ENCODE data around the gene DNAJA1.
"Not testable (repeated sequence)": the region's sequence is repeated elsewhere in the genome, so short reads cannot be mapped to it uniquely, and the experiment has no call there.

The DNAJA1 gene

DNA sequence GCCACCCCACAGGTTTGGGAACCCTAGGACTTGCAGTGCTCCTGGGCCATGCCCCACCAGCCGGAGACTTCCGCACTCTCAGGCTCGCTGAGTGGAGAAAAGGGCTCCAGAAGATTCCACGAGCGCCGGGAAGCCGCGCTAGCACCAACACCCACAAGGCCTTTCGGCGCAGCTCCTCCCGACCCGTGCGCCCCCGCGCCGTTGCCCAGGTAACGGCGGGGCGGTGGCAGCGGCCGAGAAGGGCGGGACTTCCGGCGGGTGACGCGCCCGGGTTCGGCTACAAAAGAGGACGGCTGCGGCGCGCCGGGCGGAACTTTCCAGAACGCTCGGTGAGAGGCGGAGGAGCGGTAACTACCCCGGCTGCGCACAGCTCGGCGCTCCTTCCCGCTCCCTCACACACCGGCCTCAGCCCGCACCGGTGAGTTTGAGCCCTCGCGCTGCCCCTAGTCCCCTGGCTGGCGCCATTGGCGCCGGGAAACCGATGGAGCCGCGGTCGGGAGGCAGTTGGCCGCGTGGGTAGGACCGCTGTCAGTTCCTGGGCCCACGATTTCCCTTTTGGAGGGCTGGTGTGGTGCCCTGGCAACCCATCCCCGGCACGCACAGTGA, at the start of gene DNAJA1:
Gene DNAJA1 (plus strand): TSS at position 308 of the 606 bp plus-strand sequence. CDS start 1,212 bp downstream, outside the sequence.
- peak; percentile 95 for DNase-seq

DNA sequence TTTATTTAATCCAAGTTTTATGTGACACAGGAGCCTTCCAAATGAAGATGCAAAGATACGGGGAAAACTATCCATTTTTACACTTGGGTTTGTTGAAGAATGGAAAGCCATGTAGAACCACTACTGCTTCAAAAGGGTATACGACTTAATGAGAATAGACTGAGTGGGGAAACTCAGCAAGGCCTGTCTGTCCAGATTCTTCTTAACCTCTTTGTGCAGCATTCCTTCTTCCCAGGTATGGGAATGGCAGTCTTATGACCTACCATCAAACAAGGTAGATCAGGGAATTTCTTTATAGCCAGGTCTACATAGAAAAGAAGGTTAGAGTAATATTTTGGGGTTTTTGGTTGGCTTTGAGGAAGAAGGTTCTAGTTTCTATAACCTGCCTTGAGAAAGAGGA, 47.0 kb upstream of the DNAJA1 start:
- no peak for DNase-seq

DNA sequence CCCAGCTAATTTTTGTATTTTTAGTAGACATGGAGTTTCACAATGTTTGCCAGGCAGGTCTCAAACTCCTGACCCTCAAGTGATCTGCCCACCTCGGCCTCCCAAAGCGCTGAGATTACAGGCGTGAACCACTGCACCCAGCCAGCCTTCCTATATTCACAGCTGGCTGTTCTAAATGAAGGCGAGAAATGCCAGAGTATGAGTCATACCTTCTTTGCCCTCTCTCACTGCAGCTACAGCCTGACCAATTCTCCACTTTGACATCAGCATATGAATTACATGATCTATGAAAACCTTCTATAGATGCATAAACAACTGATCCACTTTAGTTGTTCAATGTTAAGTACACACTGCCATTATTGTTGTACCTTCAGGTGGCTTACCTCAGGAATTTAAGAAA, 38.1 kb upstream of the DNAJA1 start:
- no peak for DNase-seq

DNA sequence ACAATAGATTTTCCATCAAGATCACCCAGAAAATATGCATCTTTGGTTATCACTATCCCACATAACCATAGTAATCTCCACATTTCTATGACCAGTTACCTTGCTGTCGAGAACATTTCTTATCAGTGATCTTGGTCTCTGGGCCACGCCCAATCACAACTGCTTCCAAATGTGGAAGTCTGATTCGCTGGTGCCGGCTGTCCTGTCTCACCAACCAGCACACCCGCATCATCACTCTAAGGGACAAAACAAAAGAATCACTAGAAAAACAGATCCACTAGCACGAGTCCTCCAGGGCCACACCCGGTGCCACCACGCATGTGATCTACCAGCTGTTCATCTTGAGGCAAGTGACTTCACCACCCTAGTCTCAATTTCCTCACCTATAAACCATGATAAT, 35.4 kb upstream of the DNAJA1 start:
- DNase-seq, result no peak

DNA sequence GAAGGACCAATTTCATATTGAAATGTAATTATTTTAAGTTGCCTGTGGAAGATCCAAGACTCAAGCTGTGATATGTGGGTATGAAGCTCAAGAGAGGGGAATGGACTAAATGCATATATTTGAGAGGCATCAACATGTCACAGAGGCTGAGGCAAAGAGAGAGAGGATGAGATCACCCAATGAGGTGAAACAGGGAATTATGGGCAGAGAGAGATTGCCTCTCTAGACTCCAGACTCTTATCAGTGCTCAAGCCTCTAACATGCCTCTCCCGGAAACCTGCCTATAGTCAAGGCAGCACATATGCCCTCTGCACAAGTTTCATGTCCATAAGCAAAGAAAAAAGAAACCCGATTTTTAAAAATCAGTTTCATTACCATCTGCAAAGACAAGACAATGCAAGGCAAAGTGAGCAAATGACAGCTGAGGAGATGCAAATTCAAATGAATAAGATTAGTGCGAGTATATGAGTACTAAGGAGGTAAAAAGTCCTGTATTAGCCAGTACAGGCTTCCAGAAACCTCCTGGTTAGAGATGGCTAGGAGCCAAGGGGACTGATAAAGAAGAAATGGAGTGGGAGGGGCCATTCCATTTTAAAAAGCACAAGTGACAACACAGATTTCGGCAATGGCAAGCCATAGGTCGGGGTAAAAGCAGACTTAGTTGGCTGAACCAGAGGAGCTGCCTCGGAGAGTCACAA, 33.0 kb upstream of the DNAJA1 start:
- DNase-seq, result no peak

DNA sequence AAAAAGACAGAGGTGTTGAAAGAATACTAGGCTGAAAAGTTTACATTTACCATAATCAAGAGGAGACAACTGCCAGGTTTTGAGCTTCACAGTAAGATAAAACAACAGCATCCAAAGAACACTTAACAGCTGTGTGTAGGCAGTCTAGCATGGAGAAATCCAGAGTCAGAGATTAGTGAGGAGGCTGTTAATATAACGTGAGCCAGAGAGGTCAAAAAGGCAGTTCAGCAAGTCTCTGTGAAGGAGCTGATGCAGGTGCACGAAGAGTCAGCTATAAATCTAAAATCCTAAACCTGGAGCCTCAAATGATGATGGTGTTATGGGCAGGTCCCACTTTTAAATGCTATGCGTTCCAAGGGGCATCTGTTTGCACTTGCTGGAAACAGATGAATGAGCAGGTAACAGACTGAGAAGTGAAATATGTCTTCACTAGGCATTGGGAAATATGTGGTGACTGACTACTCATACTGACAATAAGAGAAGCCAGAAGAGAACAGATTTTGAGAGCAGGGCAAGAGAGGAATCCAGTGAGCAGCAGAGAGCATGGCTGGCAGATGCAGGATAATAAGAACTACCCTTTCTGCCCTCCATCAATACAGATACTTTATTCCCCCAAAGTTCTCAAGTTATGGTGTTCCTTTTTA, 32.4 kb upstream of the DNAJA1 start:
- DNase-seq, result no peak

DNA sequence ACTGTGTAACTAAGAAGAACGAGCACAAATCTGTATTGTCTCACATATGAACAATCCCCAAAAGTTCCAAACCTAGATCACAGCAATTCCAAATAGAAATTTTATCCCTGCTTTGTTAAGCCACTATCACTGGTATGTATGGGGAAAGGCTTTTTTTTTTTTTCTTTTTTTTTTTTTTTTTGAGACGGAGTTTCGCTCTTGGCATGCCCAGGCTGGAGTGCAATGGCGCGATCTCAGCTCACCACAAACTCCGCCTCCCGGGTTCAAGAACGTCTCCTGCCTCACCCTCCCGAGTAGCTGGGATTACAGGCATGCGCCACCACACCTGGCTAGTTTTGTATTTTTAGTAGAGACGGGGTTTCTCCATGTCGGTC, 24.4 kb upstream of the DNAJA1 start:
- DNase-seq, result peak; percentile 20

DNA sequence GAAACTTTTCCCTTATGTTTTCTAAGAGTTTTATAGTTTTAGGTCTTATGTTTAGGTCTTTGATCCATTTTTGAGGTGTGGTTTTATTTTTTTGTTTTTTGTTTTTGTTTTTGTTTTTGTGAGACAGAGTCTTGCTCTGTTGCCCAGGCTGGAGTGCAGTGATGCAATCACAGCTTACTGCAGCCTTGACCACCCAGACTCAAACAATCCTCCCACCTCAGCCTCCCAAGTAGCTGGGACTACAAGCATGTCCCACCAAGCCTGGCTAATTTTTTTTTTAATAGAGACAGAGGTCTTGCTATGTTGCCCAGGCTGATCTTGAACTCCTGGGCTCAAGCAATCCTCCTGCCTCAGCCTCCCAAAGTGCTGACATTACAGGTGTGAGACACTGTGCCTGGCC, 19.7 kb upstream of the DNAJA1 start:
- not testable (repeated sequence) for DNase-seq

DNA sequence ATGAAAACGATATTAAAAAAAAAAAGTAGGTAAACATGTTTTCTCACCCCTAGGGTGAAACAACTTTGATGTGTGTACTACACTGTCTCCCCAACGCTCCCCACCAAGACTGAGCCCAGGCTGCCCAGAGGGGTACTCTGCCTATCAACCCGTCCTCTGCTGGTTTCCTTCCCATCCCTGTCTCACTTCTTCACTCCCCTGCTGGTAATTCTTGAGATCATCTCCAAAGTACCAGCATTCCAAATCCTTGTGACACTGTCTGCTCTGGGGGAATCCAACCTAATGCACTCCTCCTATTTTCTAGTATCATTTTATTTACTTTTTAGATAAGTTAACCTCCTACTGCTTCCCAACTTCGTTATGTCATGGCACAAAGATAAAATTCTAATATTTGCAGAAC, 17.3 kb upstream of the DNAJA1 start:
- DNase-seq, result no peak

DNA sequence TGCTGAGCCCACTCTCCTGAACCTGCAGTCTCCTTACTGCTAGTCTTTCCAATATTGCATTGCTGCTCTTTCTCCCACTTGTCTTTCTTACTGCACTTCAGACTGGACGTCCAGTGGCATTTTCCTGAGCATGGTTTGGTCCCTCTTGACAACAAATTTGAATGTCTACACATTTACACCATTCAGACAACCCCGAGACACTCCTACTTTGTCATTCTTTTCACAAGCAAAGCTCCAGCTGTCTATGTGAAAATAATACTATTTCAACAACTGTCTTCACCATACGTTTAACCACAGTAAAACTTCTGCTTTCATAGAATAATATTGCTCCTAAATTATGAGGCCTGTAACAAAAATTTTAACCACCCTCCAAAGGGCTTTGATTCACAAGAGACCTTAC, 13.2 kb upstream of the DNAJA1 start:
- DNase-seq, result no peak

DNA sequence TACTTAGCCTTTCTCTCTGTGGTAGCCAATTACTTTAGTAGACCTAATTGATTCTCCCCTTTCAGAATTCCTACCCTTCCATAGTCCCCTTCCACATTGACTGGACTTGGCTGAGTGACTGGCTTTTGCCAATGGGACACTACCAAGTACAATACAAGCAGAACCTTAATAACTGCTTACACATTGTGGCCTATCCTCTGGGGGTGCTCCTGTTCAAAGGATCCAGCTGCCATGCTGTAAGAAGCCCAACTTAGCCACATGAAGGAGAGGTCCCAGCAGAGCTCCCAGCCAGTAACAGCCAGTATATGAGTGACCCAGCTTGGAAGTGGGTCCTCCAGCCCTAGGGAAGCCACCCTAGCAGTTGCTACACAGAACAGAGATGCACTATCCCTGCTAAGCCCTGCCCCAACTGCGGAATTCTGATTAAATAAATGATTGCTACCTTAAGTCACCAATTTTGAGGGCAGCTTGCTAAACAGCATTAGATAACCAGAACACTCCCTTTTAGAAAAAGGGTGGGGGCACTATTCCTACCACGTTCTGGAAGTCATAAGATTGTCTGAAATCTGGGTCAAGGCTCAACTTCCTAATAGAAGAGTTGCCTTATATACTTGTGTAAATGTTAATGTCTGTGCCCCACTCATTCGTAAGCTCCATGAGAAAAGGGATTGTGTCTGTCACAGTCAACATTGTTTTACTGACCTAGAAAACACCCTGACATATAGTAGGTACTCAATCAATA, 12.6 kb upstream of the DNAJA1 start:
- DNase-seq, result no peak

DNA sequence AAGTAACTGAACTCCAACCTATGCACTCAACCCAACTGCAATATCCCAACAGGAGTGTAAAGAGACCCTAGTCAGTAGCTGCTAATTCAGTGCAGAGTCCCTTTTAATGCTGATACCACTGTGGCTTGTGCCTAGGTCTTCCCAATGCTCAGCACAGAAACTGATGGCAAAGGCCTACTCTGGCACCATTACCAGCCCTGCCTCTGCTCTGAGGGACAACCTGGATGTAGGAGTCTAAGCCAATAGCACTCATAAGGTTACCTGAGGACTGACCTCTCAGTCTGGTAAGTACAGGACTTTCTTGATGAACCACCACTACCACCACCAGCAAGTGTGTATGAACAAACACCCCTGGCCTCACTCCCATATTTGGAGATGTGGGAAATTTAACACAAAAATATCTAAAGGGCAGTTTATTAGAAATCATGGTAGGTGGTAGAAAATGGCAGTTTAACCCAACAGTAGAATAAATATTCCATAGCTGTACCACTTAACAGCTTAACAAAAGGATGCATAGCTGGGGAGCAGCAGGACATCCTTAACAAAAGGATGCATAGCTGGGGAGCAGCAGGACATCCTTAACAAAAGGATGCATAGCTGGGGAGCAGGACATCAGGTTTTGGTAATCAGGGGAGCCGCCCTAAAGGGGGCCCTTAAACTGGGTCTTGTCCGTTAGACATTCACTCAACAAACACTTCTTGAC, 11.0 kb upstream of the DNAJA1 start:
- DNase-seq, result no peak

DNA sequence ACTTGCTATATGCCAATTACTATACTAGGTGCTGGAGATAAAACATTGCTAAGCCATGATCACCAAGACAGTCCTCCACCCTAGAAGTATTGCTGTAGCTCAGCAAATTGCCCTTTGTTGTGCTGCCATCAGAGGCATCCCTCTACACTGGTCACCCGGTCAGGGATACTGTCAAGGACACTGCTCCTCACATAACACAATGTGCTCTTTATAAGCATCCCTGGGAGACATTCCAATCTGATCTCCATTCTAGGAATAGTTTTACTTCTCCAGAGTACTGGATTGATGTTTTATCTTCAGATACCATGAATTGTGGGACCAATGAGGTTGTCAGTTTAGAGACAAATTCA, 10.4 kb upstream of the DNAJA1 start:
- DNase-seq, result no peak

DNA sequence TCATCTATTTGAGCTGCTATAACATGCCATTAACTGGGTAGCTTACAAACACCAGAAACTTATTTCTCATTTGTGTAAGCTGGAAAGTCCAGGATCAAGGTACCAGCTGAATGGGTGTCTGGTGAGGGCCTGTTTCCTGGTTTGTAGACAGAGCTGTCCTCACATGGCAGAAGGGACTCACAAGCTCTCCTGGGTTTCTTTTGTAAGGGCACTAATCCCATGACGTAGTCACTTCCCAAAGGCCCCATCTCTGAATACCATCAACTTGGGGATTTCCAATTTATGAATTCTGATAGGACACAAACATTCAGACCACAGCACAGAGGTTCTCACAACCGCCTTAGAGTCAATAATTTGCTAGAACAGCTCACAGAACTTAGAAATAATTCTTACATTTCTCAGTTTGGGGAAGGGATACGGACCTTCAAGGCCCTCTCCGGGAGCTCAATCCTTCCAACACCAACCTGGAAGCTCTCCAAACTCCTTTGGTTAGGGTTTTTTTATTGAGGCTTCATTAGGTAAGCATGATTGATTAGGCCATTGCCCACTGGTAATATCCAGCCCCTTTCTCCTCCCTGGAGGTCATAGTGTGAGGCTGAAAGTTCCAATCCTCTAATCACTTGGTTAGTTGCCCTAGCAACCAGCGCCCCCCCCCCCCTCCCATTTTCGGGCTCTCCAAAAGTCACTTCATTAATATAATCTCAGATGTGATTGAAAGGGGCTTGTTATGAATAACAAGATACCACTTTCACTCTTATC, 7.6 kb upstream of the DNAJA1 start:
- no peak for DNase-seq

DNA sequence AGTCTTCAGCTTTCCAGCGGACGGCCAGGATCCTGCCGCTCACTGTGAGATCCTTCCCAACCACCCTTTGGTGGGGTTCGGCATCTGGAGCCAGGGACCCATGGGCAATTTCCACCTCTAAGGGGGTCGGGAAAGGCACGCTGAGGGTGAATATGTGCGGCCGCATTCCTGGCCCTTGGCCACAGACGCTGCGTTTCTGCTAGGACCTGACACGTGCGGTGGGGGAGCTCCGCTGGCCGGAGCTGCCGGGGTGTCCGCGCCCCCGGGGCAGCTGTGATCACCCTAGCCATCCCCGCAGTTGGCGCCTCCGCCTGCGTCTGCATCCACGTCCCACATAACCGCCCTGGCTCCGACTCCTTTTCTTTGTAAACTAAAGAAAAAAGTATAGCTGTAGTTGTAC, 5.3 kb upstream of the DNAJA1 start:
- no peak for DNase-seq

DNA sequence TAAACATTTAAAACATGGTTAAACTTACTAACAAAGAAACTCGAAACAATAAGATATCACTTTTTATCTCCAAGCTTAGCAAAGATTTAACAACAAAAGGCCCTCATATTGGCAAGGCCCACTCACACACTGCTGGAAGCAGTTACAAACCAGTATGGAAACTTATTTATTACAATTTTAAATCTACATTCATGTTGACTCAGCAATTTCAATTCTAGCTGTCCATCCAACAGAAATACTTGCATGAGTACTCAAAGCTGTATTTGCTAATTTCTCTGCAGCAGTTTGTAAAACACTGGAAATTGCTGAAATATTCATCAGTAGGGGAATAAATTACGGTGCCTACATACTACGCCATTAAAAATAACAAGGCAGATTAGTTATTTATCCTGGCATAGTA, 2.8 kb upstream of the DNAJA1 start:
- DNase-seq, result no peak

DNA sequence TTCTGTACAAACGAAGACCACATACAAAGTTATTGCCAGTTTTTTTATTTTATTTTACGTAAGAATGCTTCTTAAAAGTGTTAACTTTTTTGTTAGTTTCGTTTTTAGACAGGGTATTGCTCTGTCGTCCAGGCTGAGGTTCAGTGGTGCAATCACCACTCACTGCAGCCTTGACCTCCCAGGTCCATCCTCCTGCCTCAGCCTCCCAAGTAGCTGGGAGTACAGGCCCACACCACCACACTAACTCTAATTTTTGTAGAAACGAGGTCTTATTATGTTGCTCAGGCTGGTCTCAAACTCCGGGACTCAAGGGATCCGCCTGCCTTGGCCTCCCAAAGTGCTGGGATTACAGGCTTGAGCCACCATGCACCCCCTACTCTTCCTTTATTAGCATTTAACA, 2.3 kb upstream of the DNAJA1 start:
- DNase-seq, result no peak

DNA sequence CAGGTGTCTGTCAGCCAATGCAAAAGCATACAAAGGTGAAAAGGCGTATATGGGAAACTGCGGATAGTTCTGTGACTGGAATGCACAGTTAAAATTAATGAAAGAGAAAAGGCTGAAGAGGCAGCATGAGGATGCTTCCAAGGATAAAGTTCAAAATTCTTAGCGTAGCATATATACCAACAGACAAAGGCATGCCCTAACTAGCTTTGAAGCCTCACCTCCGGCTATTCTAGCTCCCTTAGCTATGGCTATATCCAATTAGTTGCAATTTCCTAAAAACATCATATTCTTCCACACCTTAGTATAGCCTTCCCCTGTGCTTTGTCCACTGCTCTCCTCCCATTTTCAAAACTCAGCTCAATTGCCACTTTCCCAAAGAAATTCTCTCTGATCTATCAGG, 1.4 kb upstream of the DNAJA1 start:
- no peak for DNase-seq

DNA sequence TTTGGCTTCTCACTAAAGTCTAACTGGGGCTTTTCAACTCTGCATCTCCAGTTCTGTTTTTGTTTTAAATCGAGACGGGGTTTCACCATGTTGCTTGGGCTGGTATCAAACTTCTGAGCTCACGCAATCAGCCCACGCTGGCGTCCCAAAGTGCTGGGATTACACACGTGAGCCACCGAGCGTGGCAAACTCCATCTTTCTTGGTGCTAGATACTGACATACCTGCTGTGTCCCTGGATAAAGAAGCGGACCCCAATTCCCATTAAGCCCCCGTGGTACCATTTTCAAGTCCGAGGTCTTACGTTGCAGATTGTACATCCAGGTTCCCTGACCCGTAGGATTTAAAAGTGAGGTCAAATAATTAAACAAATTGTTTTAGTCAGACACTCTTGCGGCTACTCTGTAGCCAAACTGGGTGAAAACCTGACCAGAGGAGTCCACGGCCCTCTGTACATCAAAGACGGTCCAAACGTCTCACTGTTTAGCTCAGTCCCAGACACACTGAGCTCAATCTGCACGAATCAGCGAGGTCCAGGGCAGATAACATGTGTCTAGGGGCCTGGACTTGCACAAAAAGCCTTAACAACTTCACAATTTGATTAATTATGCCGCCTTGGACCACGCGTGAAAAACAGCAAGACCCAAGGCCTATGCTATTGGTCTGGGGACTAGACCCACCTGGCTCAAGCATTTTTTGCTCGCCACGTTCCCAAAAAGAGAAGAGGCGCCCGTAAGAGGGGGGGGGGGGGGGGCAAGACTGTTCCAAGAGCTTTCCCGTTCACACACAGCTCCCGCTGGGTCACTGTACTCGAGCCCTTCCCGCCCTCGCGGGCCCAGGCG, 727 bp upstream of the DNAJA1 start:
- DNase-seq, result peak; percentile 46

DNA sequence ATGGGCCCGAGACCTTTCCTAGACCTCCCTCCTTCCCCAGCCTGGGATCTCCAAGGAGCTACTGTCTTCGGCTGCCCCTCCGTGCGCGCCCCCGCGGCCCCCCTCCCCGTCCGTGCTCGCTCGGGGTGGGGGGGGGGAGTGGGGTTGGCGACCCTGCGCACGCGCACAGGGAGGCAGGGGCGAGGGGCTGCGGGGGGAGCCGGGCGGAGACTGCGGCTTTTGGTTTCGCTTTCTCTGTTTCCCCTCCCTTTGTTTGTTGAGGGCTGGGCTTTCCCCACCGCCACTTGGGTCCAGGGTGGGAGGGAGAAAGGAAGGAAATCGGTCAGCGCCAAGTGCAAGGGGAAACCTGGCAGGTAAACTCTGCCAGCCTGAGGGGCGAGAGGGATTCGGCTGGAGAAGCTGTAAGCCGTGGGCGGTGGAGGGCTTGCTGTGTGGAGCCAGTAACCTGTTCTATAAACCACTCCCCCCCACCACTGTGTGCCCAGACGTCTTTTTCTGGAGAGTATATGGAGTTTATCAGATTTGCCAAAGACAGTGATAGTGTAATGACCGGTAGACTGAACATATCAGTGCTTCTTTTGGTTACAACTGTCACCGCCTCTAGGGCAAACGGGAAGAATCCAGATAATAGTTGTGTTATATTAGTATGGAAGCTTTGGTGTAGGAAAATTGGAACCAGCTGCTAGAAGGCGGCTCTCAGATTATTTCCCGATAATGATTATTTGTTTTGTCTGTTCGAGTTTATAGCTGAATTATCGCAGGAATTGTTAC, 684 bp downstream of the DNAJA1 start:
- DNase-seq, result peak; percentile 80

Data from stimulated activated CD4-positive, alpha-beta T cell treated with anti-CD3 and anti-CD28 coated beads, Interleukin-4, amount 100 ng/mL, for 24 hours (primary cell).